GM18873 (cell line): ENCODE data around the gene SLC6A12.

Source experiments
- ATAC-seq: cut with Tn5 transposase; IDR thresholded peaks from one replicate; pipeline ENCODE4 v1.9.1; 2021; ENCODE audit warnings: mild to moderate bottlenecking, moderate library complexity, moderate number of reproducible peaks; ENCODE audit not compliant: unreplicated experiment, low FRiP score

The SLC6A12 gene

DNA sequence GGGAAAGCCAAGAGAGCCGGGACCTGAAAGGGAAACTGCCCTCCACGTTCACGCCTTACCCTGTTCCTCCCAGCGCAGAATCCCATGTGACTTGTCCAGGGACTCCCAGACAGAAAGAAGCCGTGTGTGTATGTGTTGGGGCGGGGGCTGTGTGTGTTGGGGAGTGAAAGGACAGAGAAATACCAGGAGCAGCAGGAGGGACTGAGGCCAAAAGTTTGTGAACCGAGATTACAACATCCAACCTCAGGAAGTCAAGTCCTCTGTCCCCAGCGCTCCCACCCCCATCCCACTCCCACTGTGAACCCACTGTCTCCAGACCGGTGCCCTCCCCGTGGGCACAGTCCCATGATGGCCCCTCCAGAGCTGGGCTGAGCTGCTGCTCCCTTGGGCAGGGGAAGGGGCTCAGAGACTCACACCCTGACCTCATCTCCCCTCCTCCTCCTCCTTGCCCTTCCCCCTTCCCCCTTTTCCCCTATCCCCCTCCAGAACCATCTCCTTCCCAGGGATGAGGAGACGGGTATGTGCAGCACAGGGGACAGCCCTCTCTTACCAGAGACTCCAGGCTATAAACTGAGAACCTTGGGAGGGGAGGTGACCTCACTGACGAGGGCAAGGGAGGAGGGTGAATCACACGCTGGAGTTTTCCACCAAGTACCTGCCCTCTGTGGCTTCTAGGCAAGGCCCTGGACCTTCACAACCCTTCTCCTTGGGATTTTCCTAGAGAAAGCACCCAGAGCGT is at the start of gene SLC6A12:
Gene SLC6A12 (minus strand): TSS at position 155 of the 739 bp plus-strand sequence. CDS start 4,171 bp downstream, outside the sequence.
- ATAC-seq: no peak

GRCh38 chr12:263574-263973 is 49.6 kb upstream of the SLC6A12 start:
- no peak for ATAC-seq

DNA sequence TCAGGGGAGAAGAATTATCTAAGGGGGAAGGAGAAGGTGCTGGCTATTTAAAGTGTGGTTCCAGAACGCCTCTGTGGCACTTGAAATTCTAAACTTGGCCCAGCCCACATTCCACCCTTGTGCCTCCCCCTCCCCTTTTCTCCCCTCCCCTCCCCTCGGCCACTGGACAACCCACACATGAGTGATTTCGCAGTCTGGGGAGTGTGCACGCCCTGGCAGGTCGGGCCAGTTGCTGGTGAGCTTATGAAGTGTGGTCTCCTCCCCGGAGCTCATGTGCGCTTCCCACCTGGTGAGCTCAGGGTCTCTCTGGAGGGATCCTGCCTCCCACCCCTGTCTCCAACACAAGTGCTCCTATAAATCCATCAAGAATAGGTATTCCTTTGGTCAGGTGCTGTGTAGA is 48.9 kb upstream of the SLC6A12 start, which contains the start of gene SLC6A13:
Gene SLC6A13 (minus strand): TSS at position 20 of the 400 bp plus-strand sequence. CDS start 2,784 bp downstream, outside the sequence.
- no peak for ATAC-seq

- no peak for ATAC-seq
Measured at GRCh38 chr12:262113-262512, 48.2 kb upstream of the SLC6A12 start.

- no peak for ATAC-seq
Measured at GRCh38 chr12:257521-258321, 43.8 kb upstream of the SLC6A12 start.

GRCh38 chr12:256958-257357 is 43.0 kb upstream of the SLC6A12 start:
- no peak for ATAC-seq

DNA sequence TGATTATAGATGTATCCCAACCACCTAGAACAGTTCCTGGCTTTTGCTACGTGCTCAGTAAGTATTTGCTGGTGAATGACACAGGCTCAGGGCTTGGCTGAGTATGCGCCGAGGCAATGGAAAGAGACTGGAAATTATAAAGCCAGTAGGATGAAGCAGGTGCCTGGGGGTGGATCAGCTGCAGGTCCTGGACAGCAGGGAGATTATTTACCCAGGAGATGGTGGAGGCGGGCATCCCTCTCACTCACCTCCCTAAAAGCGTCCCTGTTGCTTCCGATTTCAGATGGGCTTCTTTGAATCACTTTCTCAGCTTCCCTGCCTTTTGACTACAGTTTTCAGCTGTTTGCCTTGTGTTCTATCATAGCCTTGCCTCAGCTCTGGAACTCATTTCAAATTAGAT is 42.3 kb upstream of the SLC6A12 start:
- no peak for ATAC-seq

DNA sequence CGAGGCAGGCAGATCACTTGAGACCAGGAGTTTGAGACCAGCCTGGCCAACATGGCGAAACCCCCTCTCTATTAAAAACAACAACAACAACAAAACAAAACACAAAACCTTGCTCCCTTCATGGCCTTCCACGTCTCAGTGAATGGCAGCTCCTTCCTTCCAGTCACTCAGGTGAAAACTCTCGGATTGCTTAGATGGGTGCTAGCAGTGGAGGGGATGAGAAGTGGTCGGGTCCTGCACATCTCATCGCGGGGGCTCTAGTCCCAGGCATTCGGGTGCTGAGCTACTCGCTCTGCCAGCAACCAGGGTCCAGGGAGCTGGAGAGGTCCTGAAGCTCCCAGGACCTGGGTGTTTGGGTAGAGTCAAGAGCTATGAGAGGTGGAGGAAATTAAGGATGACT is 41.0 kb upstream of the SLC6A12 start:
- no peak for ATAC-seq

- ATAC-seq: no peak
Measured at GRCh38 chr12:254039-254438, 40.1 kb upstream of the SLC6A12 start.

DNA sequence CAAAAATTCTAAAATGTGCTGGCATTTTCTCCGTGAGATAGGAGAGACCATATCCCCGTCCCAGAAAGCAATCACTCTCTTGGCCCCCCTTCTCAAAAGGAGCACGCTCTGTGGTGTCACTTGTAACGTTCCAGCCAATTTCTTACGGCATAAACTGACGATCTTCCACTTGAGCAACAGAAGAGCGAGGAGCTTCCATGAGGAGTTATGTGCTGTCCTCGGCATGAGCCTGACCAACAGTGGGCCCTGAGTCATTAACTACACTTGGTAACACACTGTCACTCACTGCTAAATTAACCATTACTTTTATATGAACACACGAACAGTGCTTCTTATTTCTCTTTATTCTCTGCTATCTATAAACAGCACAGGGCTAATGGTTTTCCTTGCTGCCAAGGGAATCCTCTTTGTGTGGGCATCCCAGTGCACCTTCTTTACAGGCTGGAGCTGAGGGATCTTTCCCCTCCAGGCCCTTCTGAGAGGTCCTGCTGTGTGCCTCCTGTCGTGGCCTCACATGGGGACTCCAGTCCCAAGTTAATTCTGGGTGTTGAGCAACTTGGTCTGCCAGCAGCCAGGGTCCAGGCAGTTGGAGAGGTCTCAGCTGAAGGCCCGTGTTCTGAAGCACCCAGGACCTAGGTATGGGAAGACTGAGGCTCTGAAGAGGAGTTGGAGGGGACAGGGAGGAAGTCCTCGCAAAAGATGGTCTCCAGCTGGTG is 39.3 kb upstream of the SLC6A12 start:
- no peak for ATAC-seq

DNA sequence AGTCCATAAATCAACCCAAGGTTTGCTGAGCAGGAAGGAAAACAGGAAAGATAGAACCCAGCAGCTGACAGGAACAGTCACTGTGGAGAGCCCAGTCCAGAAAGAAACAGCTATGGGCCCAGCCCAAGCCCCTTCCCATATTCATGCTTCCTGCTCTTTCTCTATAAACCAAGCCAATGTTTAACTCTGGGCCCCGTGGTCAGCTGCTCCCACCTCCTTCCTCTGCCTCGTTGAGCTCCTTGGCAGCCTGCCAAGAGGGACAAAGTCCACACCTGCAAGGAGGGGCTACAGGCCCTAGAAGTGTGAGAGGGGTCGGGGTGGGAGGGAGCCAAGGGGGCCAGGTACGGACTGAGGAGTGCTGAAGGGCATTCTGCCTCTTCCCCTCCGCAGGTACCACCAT is 38.7 kb upstream of the SLC6A12 start:
- ATAC-seq: no peak

GRCh38 chr12:247271-247670 is 33.3 kb upstream of the SLC6A12 start:
- ATAC-seq: no peak

DNA sequence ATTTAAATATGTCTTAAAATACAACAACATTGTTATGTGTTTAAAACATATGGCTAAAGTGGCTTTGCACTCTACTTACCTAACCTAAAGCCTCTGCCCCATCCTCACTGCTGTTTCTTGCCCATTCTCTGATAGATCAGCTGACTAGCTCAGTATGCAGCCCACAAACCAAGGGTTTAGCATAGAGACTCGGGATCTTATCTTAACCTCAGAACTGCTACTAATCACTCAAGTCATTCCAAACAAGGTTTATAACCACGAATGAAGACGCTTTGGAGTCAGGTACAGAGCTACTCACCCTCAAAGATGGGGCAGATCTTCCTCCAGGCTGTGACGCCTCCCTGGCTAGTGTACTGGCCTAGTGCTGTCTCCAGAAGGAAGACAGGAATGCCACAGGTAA is 29.4 kb upstream of the SLC6A12 start:
- ATAC-seq: no peak

DNA sequence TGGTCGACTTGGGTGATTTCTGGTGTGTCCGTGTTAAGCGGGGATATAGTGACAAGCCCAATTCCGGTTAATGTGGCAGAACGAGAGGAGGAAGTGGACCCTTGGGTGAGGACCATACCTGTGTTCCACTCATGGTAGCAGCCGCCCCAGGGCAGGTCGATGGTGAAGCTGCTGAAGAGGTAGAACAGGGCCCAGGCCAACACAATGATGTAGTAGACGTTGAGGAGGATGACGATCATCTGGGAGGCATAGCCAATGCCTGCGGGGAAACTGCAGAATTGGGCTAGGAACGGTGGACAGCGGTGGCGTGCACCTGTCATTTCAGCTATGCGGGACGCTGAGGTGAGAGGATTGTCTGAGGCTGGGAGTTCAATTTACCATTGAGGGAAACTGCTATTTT is 28.5 kb upstream of the SLC6A12 start:
- ATAC-seq: no peak

DNA sequence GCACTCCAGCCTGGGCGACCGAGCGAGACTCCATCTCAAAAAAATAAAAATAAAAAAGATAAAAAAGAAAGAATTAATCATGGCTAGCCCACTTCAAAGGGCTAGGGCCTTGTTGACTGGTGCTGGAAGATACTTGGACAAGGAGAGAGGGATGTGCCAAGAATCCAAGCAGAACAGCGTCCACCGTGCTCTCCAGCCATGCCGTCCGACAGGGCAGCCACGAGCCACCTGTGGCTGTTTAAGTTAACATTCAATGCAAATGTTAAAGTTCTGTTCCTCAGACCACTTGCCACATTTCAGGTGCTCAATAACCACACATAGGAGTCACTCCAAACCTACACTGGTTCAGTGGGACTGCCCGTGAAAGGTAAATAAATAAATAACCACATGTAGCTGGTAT is 27.3 kb upstream of the SLC6A12 start:
- ATAC-seq: no peak

DNA sequence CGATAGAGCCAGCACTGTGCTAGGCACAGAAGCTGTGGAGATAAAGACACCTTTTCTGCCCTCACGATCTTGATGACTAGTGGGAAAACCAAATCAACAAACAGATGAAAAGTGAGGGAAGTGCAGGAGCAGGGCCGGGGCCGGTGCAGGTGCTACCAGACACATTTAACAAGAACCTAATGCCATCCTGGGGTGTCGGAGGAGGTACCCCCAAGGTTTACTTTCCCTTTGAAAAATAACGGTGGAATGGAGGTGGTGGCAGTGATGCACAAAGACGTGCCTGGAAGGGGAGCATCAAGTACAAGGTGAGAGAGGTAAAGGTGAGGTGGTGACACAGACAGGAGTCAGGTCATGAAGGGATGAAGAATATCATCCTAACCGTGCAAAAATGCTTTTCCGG is 26.6 kb upstream of the SLC6A12 start:
- ATAC-seq: no peak

- ATAC-seq: no peak
Measured at GRCh38 chr12:238736-239398, 24.9 kb upstream of the SLC6A12 start.

GRCh38 chr12:238116-238515 is 24.2 kb upstream of the SLC6A12 start:
- ATAC-seq: no peak

DNA sequence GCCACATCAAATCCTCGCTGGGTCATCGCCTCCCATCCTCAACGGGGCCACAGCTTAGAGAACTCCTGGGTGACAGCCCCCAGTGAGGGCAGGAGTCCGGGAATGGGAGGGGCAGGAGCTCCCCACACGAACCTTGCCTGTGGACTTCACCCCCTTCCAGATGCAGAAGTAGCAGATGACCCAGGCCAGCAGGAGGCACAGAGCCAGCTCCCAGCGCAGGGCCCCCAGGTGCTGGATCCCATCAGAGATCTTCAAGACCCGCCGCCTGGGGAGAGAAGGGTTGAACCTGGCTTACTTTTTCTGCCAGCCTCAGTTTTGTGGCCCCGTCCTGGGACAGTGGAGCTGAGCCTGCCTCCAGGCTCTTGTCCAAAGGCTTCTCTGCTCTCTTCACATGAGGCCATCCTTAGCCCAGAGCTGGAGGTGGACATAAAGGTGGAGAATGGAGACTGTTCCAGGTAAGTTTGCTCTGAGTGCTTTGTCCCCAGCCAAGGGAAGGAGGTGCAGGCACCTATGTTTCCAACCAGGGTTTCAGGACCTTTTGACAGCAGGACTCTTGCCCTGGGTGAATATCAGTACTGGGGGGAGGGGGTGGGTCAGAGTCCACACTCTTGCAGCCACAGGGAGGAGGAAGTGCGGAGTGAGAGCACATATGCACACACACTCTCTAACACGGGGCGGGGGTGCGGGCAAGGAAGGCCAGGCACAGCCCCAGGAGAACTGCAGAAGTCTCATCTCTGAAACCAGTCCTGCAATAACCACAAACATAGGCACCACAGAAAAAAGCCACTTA is 23.3 kb upstream of the SLC6A12 start:
- ATAC-seq: no peak

GRCh38 chr12:236445-236844 is 22.5 kb upstream of the SLC6A12 start:
- no peak for ATAC-seq
